ENCODE results near the gene CNKSR3. TPM values are rescaled to one million over a fixed set of nuclear protein-coding genes. Genes with fewer than 3 reads are reported as not detected.

CNKSR3 gene
- polyA plus RNA-seq, 1 of the 3 experiments (the other 2 are of a cell fraction), result 1.6 TPM

- Histone ChIP-seq H3K79me2 (ENCODE audit: insufficient read depth) (no peaks in the 10 kb centered on the region), H3F3A (replicated peaks; ENCODE audit: insufficient read depth) (no peaks in the 10 kb centered on the region), H3K4me3 (ENCODE audit: low read depth in 2 of 2, low read length in 1 of 2) (no peak overlapping the region), H3K36me3 (replicated peaks in 1 of 2; ENCODE audit: control insufficient read depth in 1 of 2, insufficient read depth in 2 of 2, low read length in 1 of 2) (no peaks in the 10 kb centered on the region), H3K27me3 (ENCODE audit: insufficient read depth) (no peaks in the 10 kb centered on the region), H2AFZ (ENCODE audit: low read depth) (no peak overlapping the region), H3K4me1 (ENCODE audit: control insufficient read depth in 1 of 2, insufficient read depth in 2 of 2, low read depth in 1 of 2, low read length in 1 of 2) (peaks cover 0 to 3% of the 10 kb centered on the region in 2 experiments; a peak in 1 of 4 replicates), H3K9me2 (no peaks in the 10 kb centered on the region), H3K9ac (no peak overlapping the region), H4K20me1 (ENCODE audit: insufficient read depth) (no peaks in the 10 kb centered on the region), H3K4me2 (no peak overlapping the region), H3K9me3 (no peaks in the 10 kb centered on the region), H3K27ac (ENCODE audit: low read depth in 2 of 2, low read length in 1 of 2) (no peak overlapping the region)
- POLR2A ChIA-PET, result no interaction called here
- WGBS (ENCODE audit: low lambda C conversion rate), result 77% methylated on average over 4 of the region's 7 CpGs
- no peak for DNase-seq
- CTCF ChIA-PET, result interaction anchor here (0.6 kb wide), 1 partner anchor 47 kb away, joined by 3 read pairs; no protein-coding TSS in a partner anchor
- no peak for TF ChIP-seq CHD2 (IDR thresholded peaks at IDR 0.05; ENCODE audit: low read length, partially characterized antibody)
- no peak for TF ChIP-seq USF1 (IDR thresholded peaks at IDR 0.05; ENCODE audit: borderline replicate concordance, low read depth)
- no peak for TF ChIP-seq FOXJ3 (CRISPR knock-in tag; IDR thresholded peaks at IDR 0.05)
Observed at GRCh38 chr6:154521412-154521811, 10.9 kb upstream of the CNKSR3 start.

- ChIA-PET POLR2A (no interaction called here), CTCF (interaction anchor here (0.6 to 0.7 kb wide), 2 partner anchors 18 to 46 kb away, joined by 3 read pairs; no protein-coding TSS in a partner anchor)
- no peaks in the 10 kb centered on the region for H3K9me3 ChIP-seq
- no peaks in the 10 kb centered on the region for H3K4me1 ChIP-seq (ENCODE audit: control insufficient read depth in 1 of 2, insufficient read depth in 2 of 2, low read depth in 1 of 2, low read length in 1 of 2)
- H3K79me2 ChIP-seq (ENCODE audit: insufficient read depth), result no peaks in the 10 kb centered on the region
- H3K9me2 ChIP-seq, result no peaks in the 10 kb centered on the region
- H3K27ac ChIP-seq (ENCODE audit: low read depth in 2 of 2, low read length in 1 of 2), result no peak overlapping the region
- DNase-seq, result no peak
- H3K9ac ChIP-seq, result no peak overlapping the region
- no peaks in the 10 kb centered on the region for H3F3A ChIP-seq (replicated peaks; ENCODE audit: insufficient read depth)
- no peak for TF ChIP-seq TCF12 (IDR thresholded peaks at IDR 0.05)
- TF ChIP-seq FOXJ3 (CRISPR knock-in tag; IDR thresholded peaks at IDR 0.05), result no peak
- no peak for TF ChIP-seq RAD21 (IDR thresholded peaks at IDR 0.05; ENCODE audit: low read length)
- no peak for TF ChIP-seq CHD2 (IDR thresholded peaks at IDR 0.05; ENCODE audit: low read length, partially characterized antibody)
- no peak for TF ChIP-seq TAF1 (IDR thresholded peaks at IDR 0.05; ENCODE audit: borderline replicate concordance, low read depth, low read length)
- TF ChIP-seq POLR2AphosphoS5 (IDR thresholded peaks at IDR 0.05; ENCODE audit: low read depth, low read length), result no peak
- TF ChIP-seq MEF2A (IDR thresholded peaks at IDR 0.05; ENCODE audit: borderline replicate concordance, low read depth), result no peak
- TF ChIP-seq GATA2 (CRISPR knock-in tag; IDR thresholded peaks at IDR 0.05), result no peak
- TF ChIP-seq ELF1 (IDR thresholded peaks at IDR 0.05), result no peak
- no peaks in the 10 kb centered on the region for H4K20me1 ChIP-seq (ENCODE audit: insufficient read depth)
- no peaks in the 10 kb centered on the region for H3K27me3 ChIP-seq (ENCODE audit: insufficient read depth)
- no peaks in the 10 kb centered on the region for H3K36me3 ChIP-seq (replicated peaks in 1 of 2; ENCODE audit: control insufficient read depth in 1 of 2, insufficient read depth in 2 of 2, low read length in 1 of 2)
- H2AFZ ChIP-seq (ENCODE audit: low read depth), result no peak overlapping the region
- H3K4me3 ChIP-seq (ENCODE audit: low read depth in 2 of 2, low read length in 1 of 2), result no peak overlapping the region
- no peak overlapping the region for H3K4me2 ChIP-seq
- WGBS (ENCODE audit: low lambda C conversion rate), result 56% methylated on average over 5 of the region's 5 CpGs
Observed at GRCh38 chr6:154520280-154520679, 9.8 kb upstream of the CNKSR3 start.

GRCh38 chr6:154518396-154518795, 7.9 kb upstream of the CNKSR3 start:
- Histone ChIP-seq H3K4me1 (ENCODE audit: control insufficient read depth in 1 of 2, insufficient read depth in 2 of 2, low read depth in 1 of 2, low read length in 1 of 2) (peaks cover 3 to 14% of the 10 kb centered on the region in 2 experiments; a peak in 3 of 4 replicates), H3K79me2 (ENCODE audit: insufficient read depth) (no peaks in the 10 kb centered on the region), H3K4me2 (no peak overlapping the region), H3K27ac (ENCODE audit: low read depth in 2 of 2, low read length in 1 of 2) (no peak overlapping the region), H3F3A (replicated peaks; ENCODE audit: insufficient read depth) (no peaks in the 10 kb centered on the region), H4K20me1 (ENCODE audit: insufficient read depth) (no peaks in the 10 kb centered on the region), H3K27me3 (ENCODE audit: insufficient read depth) (no peaks in the 10 kb centered on the region), H3K4me3 (ENCODE audit: low read depth in 2 of 2, low read length in 1 of 2) (no peak overlapping the region), H3K9me3 (no peaks in the 10 kb centered on the region), H3K9me2 (no peaks in the 10 kb centered on the region), H2AFZ (ENCODE audit: low read depth) (no peak overlapping the region), H3K36me3 (replicated peaks in 1 of 2; ENCODE audit: control insufficient read depth in 1 of 2, insufficient read depth in 2 of 2, low read length in 1 of 2) (no peaks in the 10 kb centered on the region), H3K9ac (no peak overlapping the region)
- CTCF ChIA-PET, result no interaction called here
- 87% methylated on average over 6 of the region's 6 CpGs for WGBS (ENCODE audit: low lambda C conversion rate)
- TF ChIP-seq RXRA (IDR thresholded peaks at IDR 0.05; ENCODE audit: borderline replicate concordance, low read depth) (no peak), EP300 (IDR thresholded peaks at IDR 0.05; ENCODE audit: borderline replicate concordance in 1 of 2, low read depth in 1 of 2, low read length in 1 of 2) (no peak), RCOR1 (IDR thresholded peaks at IDR 0.05; ENCODE audit: low read length) (no peak), REST (IDR thresholded peaks at IDR 0.05; ENCODE audit: low read depth, low read length) (no peak), CTCF (IDR thresholded peaks at IDR 0.05) (no peak), TAF1 (IDR thresholded peaks at IDR 0.05; ENCODE audit: borderline replicate concordance, low read depth, low read length) (no peak), POLR2AphosphoS5 (IDR thresholded peaks at IDR 0.05; ENCODE audit: low read depth, low read length) (no peak), FOXJ3 (CRISPR knock-in tag; IDR thresholded peaks at IDR 0.05) (no peak), TEAD4 (IDR thresholded peaks at IDR 0.05; ENCODE audit: borderline replicate concordance, insufficient read depth) (no peak)
- DNase-seq, result no peak
- POLR2A ChIA-PET, result no interaction called here
